ENCODE measurements around the gene HOXA10.

The HOXA10 gene

GRCh38 chr7:27213433-27214238 lies 39.5 kb upstream of the HOXA10 start:
- TF ChIP-seq, protein P1, sequence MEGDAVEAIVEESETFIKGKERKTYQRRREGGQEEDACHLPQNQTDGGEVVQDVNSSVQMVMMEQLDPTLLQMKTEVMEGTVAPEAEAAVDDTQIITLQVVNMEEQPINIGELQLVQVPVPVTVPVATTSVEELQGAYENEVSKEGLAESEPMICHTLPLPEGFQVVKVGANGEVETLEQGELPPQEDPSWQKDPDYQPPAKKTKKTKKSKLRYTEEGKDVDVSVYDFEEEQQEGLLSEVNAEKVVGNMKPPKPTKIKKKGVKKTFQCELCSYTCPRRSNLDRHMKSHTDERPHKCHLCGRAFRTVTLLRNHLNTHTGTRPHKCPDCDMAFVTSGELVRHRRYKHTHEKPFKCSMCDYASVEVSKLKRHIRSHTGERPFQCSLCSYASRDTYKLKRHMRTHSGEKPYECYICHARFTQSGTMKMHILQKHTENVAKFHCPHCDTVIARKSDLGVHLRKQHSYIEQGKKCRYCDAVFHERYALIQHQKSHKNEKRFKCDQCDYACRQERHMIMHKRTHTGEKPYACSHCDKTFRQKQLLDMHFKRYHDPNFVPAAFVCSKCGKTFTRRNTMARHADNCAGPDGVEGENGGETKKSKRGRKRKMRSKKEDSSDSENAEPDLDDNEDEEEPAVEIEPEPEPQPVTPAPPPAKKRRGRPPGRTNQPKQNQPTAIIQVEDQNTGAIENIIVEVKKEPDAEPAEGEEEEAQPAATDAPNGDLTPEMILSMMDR (IDR thresholded peaks at IDR 0.05): no peak

DNA sequence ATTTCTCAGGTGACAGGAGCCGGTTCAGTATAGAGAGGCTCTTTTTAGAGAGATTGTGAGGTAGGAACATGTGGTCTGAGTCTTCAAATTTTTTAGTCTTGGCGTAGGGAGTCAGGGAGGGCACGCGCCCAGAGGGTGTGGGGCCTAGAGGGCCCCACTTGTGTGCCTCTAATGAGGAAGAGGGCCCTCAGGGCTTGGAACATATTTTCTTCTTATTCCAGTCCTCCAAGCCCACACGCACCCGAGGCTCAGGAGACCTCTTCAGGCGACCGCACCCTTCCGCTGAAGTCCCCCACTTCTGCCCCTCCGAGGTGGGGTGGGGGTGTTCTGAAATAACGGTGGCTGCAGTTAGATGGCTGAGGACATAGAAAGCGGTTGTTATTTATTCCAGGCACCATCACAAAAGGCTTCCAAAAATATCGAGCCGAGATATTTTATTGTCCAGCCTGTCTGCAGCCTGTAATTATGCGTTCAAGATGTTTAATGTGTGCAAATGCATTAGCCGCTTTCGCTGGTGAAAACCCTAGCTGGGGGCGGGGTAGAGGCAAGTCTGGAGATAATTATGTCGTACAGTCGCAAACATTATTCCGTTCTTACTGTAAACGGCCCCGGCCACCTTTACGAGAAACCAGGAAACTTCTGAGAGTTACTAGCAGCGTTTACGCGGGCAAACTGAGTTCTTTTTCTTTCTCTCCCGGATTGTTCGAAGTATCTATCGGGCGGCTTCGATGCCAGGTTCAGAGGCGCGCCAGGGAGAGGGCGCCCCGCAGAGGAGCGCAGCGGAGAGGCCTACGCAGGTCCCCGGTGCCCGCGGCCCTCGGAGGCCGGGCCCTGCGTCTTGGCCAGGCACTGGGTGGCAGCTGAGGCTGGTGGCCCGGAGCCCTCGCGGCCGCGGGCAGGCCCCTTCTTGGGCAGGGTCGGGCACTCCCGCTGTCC lies 38.6 kb upstream of the HOXA10 start:
- TF ChIP-seq, protein P1 (IDR thresholded peaks at IDR 0.05): no peak

DNA sequence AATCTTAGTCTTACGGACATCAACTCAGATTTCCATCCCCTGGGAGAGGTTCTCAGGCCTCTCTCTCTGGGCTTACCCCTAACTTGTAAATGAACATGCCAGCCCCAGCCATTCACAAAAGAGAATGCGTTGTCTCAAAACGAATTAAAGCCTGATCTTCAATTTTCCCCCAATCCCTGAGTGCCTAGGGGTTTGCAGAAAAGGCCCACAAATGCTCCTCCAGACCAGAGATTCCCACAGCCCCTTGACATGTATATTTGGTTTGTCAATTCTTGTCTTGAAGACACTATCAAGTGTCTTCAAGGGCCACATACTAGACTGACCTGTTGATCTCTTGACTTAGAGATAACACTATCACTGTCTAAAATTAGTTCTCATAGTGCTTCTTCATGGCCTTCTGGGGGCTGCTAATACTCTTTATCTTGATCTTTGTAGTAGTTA lies 37.7 kb upstream of the HOXA10 start:
- TF ChIP-seq, protein P1 (IDR thresholded peaks at IDR 0.05): no peak

DNA sequence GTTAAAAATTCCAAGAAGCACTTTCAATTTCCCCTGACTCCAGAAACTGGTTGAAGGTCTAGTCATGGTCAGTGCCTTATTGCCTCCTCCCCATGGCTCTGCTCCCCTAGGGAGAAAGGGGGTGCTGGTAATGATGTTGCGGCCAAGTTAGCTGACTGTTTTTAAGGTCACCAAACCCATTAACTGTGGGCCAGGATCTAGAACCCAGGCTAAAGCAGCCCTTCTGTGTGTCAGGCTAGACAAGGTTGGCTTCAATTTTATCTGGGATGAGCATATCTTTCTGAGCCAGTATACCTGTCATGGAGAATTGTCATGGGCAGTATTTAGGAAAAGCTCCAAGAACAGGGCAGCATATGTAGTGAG lies 36.9 kb upstream of the HOXA10 start:
- TF ChIP-seq, protein P1 (IDR thresholded peaks at IDR 0.05): no peak

DNA sequence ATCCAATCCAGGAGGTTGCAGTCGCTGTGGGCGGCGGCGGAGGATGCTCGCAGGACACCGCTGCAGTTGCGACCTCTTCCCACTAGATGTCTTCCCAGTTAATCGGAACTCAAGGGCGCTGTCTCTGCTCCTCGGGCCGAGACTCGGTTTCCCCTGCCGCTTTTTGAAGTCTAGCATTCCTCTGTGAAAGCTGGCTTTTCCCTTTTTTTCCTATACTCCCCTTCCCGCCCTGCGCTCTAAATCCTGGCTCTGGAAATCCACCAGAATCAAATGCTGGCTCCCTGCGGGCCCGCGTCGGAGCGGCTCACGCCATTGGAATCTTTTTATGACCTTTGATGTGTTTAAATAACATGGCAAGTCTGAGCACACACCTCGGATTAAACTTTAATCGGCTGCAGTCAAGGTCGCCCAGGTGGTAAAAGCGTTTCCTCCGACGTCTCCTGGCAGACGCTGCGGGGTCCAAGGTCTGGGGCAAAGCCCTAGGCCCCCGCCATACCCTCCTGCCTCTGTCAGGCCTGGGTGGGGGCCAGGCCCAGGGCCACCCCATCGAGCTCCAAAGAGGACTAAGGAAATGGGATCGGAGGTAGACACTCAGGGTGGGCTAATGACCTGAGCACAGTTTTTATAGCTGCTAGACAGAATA lies 36.4 kb upstream of the HOXA10 start:
- TF ChIP-seq, protein P1 (IDR thresholded peaks at IDR 0.05): peak; percentile 92

GRCh38 chr7:27209933-27210440 lies 35.9 kb upstream of the HOXA10 start:
- TF ChIP-seq, protein P1 (IDR thresholded peaks at IDR 0.05): no peak

DNA sequence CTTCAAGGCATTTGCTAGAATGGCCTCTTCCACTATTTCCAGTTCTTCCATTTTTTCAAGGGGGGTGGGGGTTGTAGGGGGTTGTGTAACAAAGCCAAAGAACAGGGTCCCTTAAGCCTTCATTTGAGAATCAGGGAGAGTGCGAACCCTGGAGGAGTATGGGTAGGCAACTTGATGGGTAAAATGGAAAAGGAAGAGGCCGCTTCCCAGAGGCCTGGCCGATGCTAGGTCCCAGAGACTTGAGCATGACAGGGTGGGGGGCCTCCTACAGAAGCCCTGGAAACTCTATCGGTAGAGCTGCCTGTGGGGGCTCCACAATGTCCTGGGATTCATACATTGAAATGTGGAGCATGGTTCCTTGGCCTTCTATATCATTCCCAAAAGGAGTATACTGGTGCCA lies 34.9 kb upstream of the HOXA10 start:
- TF ChIP-seq, protein P1 (IDR thresholded peaks at IDR 0.05): no peak

Measured in LNCAP (cell line).